Stimulated activated memory B cell treated with anti-CD40 and anti-IgM and Interleukin-4, amounts not matched to agents 10 μg/mL and 1 μg/mL and 100 μg/mL, for 72 hours (primary cell): Measurements from ENCODE around the gene MGST3.
"Not testable (repeated sequence)": the region's sequence is repeated elsewhere in the genome, so short reads cannot be mapped to it uniquely, and the experiment has no call there.

Experiments used
- ATAC-seq: fragments of 150-1000 bp; cut with Tn5 transposase; 2 replicates; pipeline ENCODE4 v1.10.0; 2021
- H3K27ac Mint-ChIP-seq: one replicate; pipeline ENCODE4 v1.8.0; 2022; ENCODE audit warnings: mild to moderate bottlenecking, mixed read lengths
- H3K27me3 Mint-ChIP-seq: one replicate; pipeline ENCODE4 v1.8.0; 2022; ENCODE audit warnings: mixed read lengths
- H3K36me3 Mint-ChIP-seq: one replicate; pipeline ENCODE4 v1.8.0; 2022; ENCODE audit warnings: mixed read lengths
- H3K4me1 Mint-ChIP-seq: one replicate; pipeline ENCODE4 v1.8.0; 2022; ENCODE audit warnings: mixed read lengths
- H3K4me3 Mint-ChIP-seq: one replicate; pipeline ENCODE4 v1.8.0; 2022; ENCODE audit warnings: mild to moderate bottlenecking, moderate library complexity, mixed read lengths
- H3K9me3 Mint-ChIP-seq: one replicate; pipeline ENCODE4 v1.8.0; 2022; ENCODE audit warnings: mixed read lengths

MGST3 gene

GRCh38 chr1:165662186-165662585 lies 31.2 kb downstream of the MGST3 start:
- no peaks in the 10 kb centered on the region for H3K4me1 Mint-ChIP-seq
- H3K27me3 Mint-ChIP-seq = no peaks in the 10 kb centered on the region
- ATAC-seq = no peak
- H3K4me3 Mint-ChIP-seq = no peak overlapping the region
- peaks cover 64% of the 10 kb centered on the region for H3K36me3 Mint-ChIP-seq
- H3K9me3 Mint-ChIP-seq = no peaks in the 10 kb centered on the region
- H3K27ac Mint-ChIP-seq = no peak overlapping the region

DNA sequence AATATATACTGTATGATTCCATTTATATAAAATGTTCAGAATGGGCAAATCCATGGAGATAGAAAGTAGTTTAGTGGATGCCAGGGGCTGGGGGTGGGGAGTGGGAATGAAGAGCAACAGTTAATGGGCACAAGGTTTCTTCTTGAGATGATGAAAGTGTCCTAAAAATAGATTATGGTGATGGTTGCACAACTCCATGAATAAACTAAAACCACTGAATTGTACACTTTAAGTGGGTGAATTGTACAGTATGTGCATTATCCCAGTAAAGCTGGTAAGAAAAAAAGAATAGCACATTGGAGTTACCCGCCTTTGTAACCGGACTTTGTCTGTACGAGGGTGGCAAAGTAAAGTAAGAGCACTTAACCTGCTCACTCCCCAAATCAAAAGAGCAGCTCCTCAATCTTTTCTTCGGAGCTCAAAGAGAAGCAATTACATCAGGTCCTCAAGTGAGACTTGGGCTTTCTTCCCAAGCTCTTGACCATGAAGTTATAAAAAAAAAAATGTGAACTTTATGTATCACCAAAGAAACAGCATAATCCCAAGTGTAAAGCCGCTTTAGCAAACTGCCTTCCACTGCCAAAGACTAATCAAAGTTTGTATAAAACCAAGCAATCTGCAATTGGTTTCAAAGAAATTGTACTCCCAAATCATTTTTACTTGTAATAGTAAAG lies 35.3 kb downstream of the MGST3 start:
- H3K36me3 Mint-ChIP-seq = peaks cover 83% of the 10 kb centered on the region
- no peak overlapping the region for H3K27ac Mint-ChIP-seq

DNA sequence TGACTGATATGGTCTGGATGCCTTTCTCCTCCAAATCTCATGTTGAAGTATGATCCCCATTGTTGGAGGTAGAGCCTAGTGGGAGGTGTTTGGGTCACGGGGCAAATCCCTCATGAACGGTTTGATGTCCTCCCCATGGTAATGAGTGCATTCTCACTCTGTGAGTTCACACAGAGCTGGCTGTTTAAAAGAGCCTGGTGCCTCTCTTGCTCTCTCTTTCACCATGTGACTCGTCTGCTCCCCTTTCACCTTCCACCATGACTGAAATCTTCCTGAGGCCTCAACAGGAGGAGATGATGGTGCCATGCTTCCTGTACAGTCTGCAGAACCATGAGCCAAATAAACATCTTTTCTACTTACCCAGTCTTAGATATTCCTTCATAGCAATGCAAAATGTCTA lies 37.1 kb downstream of the MGST3 start:
- Mint-ChIP-seq H3K27me3 (no peaks in the 10 kb centered on the region), H3K9me3 (no peaks in the 10 kb centered on the region), H3K4me3 (no peak overlapping the region), H3K27ac (no peak overlapping the region), H3K4me1 (peaks cover 6% of the 10 kb centered on the region), H3K36me3 (peaks cover 83% of the 10 kb centered on the region)
- no peak for ATAC-seq

More for the DNA sequence above, 35.3 kb downstream of the MGST3 start:
- no peaks in the 10 kb centered on the region for H3K27me3 Mint-ChIP-seq
- H3K9me3 Mint-ChIP-seq = no peaks in the 10 kb centered on the region
- ATAC-seq = no peak
- H3K4me1 Mint-ChIP-seq = no peaks in the 10 kb centered on the region
- H3K4me3 Mint-ChIP-seq = no peak overlapping the region

- Mint-ChIP-seq H3K36me3 (peaks cover 79% of the 10 kb centered on the region), H3K27me3 (no peaks in the 10 kb centered on the region), H3K4me1 (peaks cover 10% of the 10 kb centered on the region), H3K4me3 (no peak overlapping the region), H3K9me3 (no peaks in the 10 kb centered on the region), H3K27ac (no peak overlapping the region)
- no peak for ATAC-seq
Observed at GRCh38 chr1:165671526-165671925, 40.5 kb downstream of the MGST3 start.

DNA sequence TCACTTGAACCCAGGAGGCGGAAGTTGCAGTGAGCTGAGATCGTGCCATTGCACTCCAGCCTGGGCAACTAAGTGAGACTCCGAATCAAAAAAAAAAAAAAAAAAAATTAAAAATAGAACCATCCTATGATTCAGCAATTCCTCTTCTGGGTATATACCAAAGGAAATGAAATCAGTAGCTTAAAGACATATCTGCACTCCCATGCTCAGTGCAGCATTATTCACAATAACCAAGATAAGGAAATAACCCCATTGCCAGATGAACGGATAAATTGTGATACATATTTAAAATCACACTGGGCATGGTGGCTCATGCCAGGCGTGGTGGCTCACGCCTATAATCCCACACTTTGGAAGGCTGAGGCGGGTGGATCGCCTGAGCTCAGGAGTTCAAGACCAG lies 43.6 kb downstream of the MGST3 start:
- no peak overlapping the region for H3K4me3 Mint-ChIP-seq
- H3K4me1 Mint-ChIP-seq = peaks cover 10% of the 10 kb centered on the region
- H3K27me3 Mint-ChIP-seq = no peaks in the 10 kb centered on the region
- ATAC-seq = no peak
- H3K36me3 Mint-ChIP-seq = peaks cover 73% of the 10 kb centered on the region
- no peak overlapping the region for H3K27ac Mint-ChIP-seq
- H3K9me3 Mint-ChIP-seq = no peaks in the 10 kb centered on the region

DNA sequence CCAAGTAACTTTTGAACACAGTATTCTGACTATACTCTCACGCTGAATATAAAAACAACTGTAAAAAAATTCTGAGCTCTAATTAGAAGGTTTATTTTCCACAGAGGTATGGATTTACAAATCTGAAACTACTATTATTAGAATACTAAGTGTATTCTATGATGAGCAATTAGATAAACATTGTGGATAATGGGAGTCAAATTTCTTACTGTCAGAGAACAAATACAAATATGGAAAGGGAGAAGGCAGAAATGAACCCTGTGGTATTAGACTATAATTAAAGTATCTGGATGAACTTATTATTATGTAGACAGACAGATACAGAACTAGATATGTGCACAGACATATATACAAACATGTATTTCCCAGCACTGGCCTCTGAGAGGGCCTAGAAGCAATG lies 44.8 kb downstream of the MGST3 start:
- no peak overlapping the region for H3K27ac Mint-ChIP-seq
- peaks cover 10% of the 10 kb centered on the region for H3K4me1 Mint-ChIP-seq
- H3K36me3 Mint-ChIP-seq = peaks cover 76% of the 10 kb centered on the region
- no peak overlapping the region for H3K4me3 Mint-ChIP-seq
- ATAC-seq = no peak
- no peaks in the 10 kb centered on the region for H3K27me3 Mint-ChIP-seq
- H3K9me3 Mint-ChIP-seq = no peaks in the 10 kb centered on the region

- H3K4me1 Mint-ChIP-seq = peaks cover under 1% of the 10 kb centered on the region
- no peak overlapping the region for H3K4me3 Mint-ChIP-seq
- H3K27me3 Mint-ChIP-seq = no peaks in the 10 kb centered on the region
- no peaks in the 10 kb centered on the region for H3K9me3 Mint-ChIP-seq
- H3K27ac Mint-ChIP-seq = no peak overlapping the region
- no peak for ATAC-seq
- H3K36me3 Mint-ChIP-seq = peaks cover 75% of the 10 kb centered on the region
Observed at GRCh38 chr1:165678509-165678908, 47.5 kb downstream of the MGST3 start.

DNA sequence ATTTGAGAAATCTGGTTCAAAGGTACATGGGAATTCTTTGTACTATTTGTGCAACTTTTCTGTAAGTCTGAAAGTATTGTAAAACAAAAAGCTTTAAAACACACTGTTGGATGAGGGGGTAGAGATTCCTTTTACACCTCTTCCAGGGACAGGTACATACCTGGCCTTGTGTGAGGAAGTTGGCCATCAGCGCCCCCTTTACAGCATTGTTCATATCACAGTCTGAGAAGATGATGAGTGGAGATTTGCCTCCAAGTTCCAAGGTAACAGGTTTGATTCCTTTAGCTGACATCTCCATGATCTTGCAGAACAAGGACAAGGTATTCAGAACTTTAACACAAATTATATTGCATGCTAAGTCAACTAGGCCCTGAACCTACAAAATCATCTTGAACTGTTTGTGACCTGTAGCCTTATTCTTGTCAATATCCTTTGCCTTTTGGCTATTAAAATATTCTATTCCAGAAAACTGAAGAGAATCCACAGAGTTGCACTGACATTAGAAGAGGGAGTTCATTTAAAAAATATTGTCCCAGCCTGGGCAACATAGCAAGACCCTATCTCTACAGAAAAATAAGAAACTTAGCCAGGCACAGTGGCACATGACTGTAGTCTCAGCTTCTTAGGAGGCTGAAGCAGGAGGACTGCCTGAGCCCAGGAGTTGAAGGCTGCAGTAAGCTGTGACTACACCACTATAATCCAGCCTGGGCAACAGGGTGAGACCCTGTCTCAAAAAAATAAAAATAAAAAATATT lies 48.4 kb downstream of the MGST3 start:
- peaks cover 72% of the 10 kb centered on the region for H3K36me3 Mint-ChIP-seq
- H3K27ac Mint-ChIP-seq = no peak overlapping the region
- H3K27me3 Mint-ChIP-seq = no peaks in the 10 kb centered on the region
- H3K4me3 Mint-ChIP-seq = no peak overlapping the region
- ATAC-seq = no peak
- no peaks in the 10 kb centered on the region for H3K9me3 Mint-ChIP-seq
- peaks cover 3% of the 10 kb centered on the region for H3K4me1 Mint-ChIP-seq

GRCh38 chr1:165680303-165680702 lies 49.3 kb downstream of the MGST3 start:
- Mint-ChIP-seq H3K36me3 (peaks cover 71% of the 10 kb centered on the region), H3K27ac (peak overlapping the region; percentile 44), H3K27me3 (no peaks in the 10 kb centered on the region), H3K9me3 (no peaks in the 10 kb centered on the region), H3K4me1 (peaks cover 12% of the 10 kb centered on the region), H3K4me3 (no peak overlapping the region)
- ATAC-seq = no peak

DNA sequence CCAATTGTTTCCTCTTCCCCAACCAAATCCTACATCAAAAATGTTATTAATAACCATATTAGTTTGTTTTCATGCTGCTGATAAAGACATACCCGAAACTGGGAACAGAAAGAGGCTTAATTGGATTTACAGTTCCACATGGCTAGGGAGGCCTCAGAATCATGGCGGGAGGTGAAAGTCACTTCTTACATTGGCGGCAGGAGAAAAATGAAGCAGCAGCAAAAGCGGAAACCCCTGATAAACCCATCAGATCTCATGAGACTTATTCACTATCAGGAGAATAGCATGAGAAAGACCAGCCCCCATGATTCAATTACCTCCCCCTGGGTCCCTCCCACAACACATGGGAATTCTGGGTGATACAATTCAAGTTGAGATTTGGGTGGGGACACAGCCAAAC lies 49.7 kb downstream of the MGST3 start:
- H3K4me3 Mint-ChIP-seq, ATAC-seq, H3K27me3 Mint-ChIP-seq, H3K9me3 Mint-ChIP-seq: not testable (repeated sequence)
- peaks cover 70% of the 10 kb centered on the region for H3K36me3 Mint-ChIP-seq
- H3K27ac Mint-ChIP-seq = peak overlapping the region; percentile 44
- H3K4me1 Mint-ChIP-seq = peaks cover 16% of the 10 kb centered on the region

DNA sequence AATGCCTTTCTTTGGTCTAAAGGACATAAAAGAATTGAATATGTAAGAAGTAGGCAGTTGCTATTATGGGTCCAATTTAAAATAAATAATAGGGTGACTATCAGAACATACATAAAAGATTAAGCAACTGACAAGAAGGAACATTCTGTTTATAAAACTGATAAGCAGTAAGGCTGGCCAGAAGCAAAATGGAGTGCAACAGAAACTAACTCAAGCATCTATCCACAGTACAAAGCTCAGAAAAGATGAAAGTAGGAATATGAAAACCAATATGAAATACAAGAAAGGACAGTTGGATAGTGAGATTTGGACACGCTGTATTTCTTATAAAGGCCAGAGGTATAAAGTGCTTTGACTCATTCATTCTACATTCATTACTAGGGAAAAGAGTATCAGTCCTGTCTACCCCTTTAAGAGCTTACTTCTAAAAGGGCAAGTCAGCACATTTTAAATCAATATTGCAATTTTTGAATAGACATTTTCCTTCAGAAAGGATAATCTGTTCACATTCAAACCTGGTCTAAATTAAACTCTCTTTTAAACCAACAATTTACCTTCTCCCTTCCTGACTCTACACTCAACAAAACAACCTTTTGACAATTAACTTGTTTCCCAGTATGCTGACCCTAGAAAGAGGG lies 52.9 kb downstream of the MGST3 start:
- no peak overlapping the region for H3K27ac Mint-ChIP-seq
- no peaks in the 10 kb centered on the region for H3K27me3 Mint-ChIP-seq
- H3K36me3 Mint-ChIP-seq = peaks cover 69% of the 10 kb centered on the region
- no peak for ATAC-seq
- peaks cover 40% of the 10 kb centered on the region for H3K4me1 Mint-ChIP-seq
- H3K9me3 Mint-ChIP-seq = no peaks in the 10 kb centered on the region
- no peak overlapping the region for H3K4me3 Mint-ChIP-seq

DNA sequence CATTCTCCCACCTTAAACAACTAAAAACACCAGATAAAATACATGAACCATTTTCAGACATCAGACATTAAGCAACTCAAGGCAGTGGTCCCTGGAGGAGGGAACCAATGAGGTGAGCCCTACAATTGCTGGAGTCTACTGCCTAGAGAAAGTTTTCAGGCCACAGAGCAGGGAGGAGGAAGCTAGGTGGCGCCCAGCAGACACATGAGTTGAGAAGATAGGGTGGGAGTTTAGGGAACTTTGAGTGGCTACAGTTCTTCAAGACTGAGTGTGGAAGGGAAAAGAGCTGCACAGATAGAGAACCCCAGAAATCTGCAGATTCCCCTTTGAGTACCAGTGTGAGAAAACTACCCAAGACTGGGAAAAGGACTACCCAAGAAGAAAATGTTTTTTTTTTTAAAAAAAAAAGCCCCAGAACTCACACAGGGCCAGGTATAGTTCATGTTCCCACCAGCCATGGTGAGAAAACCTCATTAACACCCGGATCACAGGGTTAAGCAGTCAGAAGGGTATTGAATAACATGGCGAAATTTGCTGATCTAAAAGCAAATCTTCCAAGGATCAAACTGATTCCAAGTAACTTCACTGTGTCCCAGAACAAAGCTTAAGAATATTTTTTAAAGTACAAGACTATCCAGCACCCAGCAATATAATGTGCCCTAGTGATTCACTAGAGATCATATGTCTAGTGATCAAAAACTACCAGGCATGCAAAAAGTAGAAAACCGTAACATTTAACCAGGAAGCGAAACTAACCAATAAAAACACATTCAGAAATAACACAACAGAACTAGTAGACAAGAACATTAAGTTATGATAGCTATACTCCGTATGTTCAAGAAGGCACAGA lies 55.3 kb downstream of the MGST3 start:
- no peaks in the 10 kb centered on the region for H3K27me3 Mint-ChIP-seq
- H3K36me3 Mint-ChIP-seq = peaks cover 57% of the 10 kb centered on the region
- ATAC-seq = peak; percentile 82
- H3K4me3 Mint-ChIP-seq = peak overlapping the region; percentile 58
- H3K27ac Mint-ChIP-seq = peak overlapping the region; percentile 79
- H3K4me1 Mint-ChIP-seq = peaks cover 45% of the 10 kb centered on the region
- no peaks in the 10 kb centered on the region for H3K9me3 Mint-ChIP-seq

GRCh38 chr1:165686971-165687433 lies 56.0 kb downstream of the MGST3 start:
- H3K4me3 Mint-ChIP-seq = peak overlapping the region; percentile 17
- H3K27me3 Mint-ChIP-seq = no peaks in the 10 kb centered on the region
- H3K27ac Mint-ChIP-seq = peak overlapping the region; percentile 79
- H3K36me3 Mint-ChIP-seq = peaks cover 58% of the 10 kb centered on the region
- ATAC-seq = peak; percentile 53
- H3K4me1 Mint-ChIP-seq = peaks cover 52% of the 10 kb centered on the region
- no peaks in the 10 kb centered on the region for H3K9me3 Mint-ChIP-seq

GRCh38 chr1:165688046-165688445 lies 57.0 kb downstream of the MGST3 start:
- no peaks in the 10 kb centered on the region for H3K9me3 Mint-ChIP-seq
- H3K36me3 Mint-ChIP-seq = peaks cover 56% of the 10 kb centered on the region
- H3K27ac Mint-ChIP-seq = no peak overlapping the region
- H3K4me1 Mint-ChIP-seq = peaks cover 56% of the 10 kb centered on the region
- H3K4me3 Mint-ChIP-seq = no peak overlapping the region
- no peak for ATAC-seq
- H3K27me3 Mint-ChIP-seq = no peaks in the 10 kb centered on the region

DNA sequence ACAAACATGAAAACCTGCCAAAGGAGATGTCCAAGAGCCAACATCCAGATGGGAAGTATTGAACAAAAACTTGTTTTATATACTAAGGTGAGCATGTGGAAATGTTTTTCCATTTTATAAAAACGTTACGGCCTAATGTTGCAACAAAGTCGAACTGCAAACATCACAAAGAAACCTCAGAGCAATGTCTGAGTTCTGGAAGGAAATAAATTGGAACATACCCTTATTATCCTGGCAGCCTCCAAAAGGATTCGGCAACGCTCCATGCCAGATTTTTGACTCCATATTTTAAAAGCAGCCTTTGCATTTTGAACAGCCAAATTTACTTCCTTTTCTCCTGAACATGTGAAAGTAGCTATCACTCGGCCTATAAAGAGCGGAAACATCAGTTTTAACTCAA lies 64.0 kb downstream of the MGST3 start:
- Mint-ChIP-seq H3K36me3 (peaks cover 32% of the 10 kb centered on the region), H3K4me3 (no peak overlapping the region), H3K4me1 (peaks cover 32% of the 10 kb centered on the region), H3K27me3 (no peaks in the 10 kb centered on the region), H3K27ac (no peak overlapping the region), H3K9me3 (no peaks in the 10 kb centered on the region)
- ATAC-seq = no peak
